Measurements from ENCODE around the gene ABO. TPM values are rescaled to one million over a fixed set of nuclear protein-coding genes. Genes with fewer than 3 reads are reported as not detected.
"Not testable (repeated sequence)": the region's sequence is repeated elsewhere in the genome, so short reads cannot be mapped to it uniquely, and the experiment has no call there.

The ABO gene
- total and polyA plus RNA-seq, 10 of the 15 experiments (the other 5 are each of a cell fraction or from before 2014, with no cell fraction given) = 0.10 TPM; not detected in 9

- WGBS (ENCODE audit: insufficient coverage, insufficient replicate concordance, low lambda C conversion rate, missing lambda C conversion rate) = 44% methylated on average over 13 of the region's 13 CpGs
- RAD21 ChIA-PET (ENCODE audit: unreplicated experiment) = interaction anchor here (0.6 kb wide), 1 partner anchor 910 kb away, joined by 3 read pairs; the partner anchor contains the start of gene CFAP77
- 0 out of 6 replicates have a peak, but pooled peaks of 1 of the 3 experiments have one; percentile 2 for TF ChIP-seq CTCF (IDR thresholded peaks at IDR 0.05 in 2 of 3, conservative IDR thresholded peaks at IDR 0.05 in 1 of 3; ENCODE audit: control insufficient read depth in 2 of 3, extremely low read depth in 1 of 3, insufficient read depth in 1 of 3, low read depth in 3 of 3, low read length in 3 of 3)
- TF ChIP-seq SRF (IDR thresholded peaks at IDR 0.05; ENCODE audit: low read depth in 2 of 2, low read length in 2 of 2) = no peak
- SMC1A ChIA-PET (ENCODE audit: uncharacterized antibody, unreplicated experiment) = no interaction called here
- FAIRE-seq (no peak), ATAC-seq (no peak), DNase-seq (ENCODE audit: low read depth, low spot score) (no peak)
- no peaks in the 10 kb centered on the region for H3K27me3 ChIP-seq (replicated peaks in 1 of 2; ENCODE audit: control insufficient read depth in 2 of 2, insufficient read depth in 2 of 2, low read length in 1 of 2)
- H2AFZ ChIP-seq (ENCODE audit: control insufficient read depth, low read depth, low read length) = no peak overlapping the region
- H3K4me1 ChIP-seq (ENCODE audit: control insufficient read depth, insufficient read depth, low read length) = no peaks in the 10 kb centered on the region
- H4K20me1 ChIP-seq (ENCODE audit: control insufficient read depth, insufficient read depth) = no peaks in the 10 kb centered on the region
- H3K27ac ChIP-seq (ENCODE audit: control insufficient read depth, insufficient read depth) = no peak overlapping the region
- intact Hi-C loops (cut with micrococcal nuclease; ENCODE audit: unreplicated experiment) (loop anchor here (10.0 kb wide), 1 partner anchor 136 kb away; no protein-coding TSS in a partner anchor), in situ Hi-C loops (cut with MboI) (no loop called here)
- no TSS peak for BruUV-seq (replicated peaks)
- CTCF ChIA-PET = interaction anchor here (0.7 kb wide), 1 partner anchor 349 kb away, joined by 3 read pairs; no protein-coding TSS in a partner anchor
- no peak overlapping the region for H3K9ac ChIP-seq (ENCODE audit: control insufficient read depth, insufficient read depth, low read length)
- POLR2A ChIA-PET = interaction anchor here (0.6 kb wide), 1 partner anchor 241 kb away, joined by 7 read pairs; no protein-coding TSS in a partner anchor
- no peak overlapping the region for H3K4me3 ChIP-seq
- no peaks in the 10 kb centered on the region; the same call in 2 of the 3 replicates for H3K9me3 ChIP-seq (replicated peaks; ENCODE audit: control insufficient read depth, insufficient read depth, low read length)
- H3K36me3 ChIP-seq (ENCODE audit: control insufficient read depth in 2 of 2, insufficient read depth in 2 of 2, low read length in 1 of 2) = no peaks in the 10 kb centered on the region
- no peaks in the 10 kb centered on the region for H3K79me2 ChIP-seq (ENCODE audit: control insufficient read depth, insufficient read depth, low read length)
- no peak overlapping the region for H3K4me2 ChIP-seq (ENCODE audit: control insufficient read depth, insufficient read depth)
Observed at GRCh38 chr9:133320421-133320881, 45.5 kb upstream of the ABO start.

GRCh38 chr9:133317551-133317950, 42.5 kb upstream of the ABO start:
- H4K20me1 ChIP-seq (ENCODE audit: control insufficient read depth, insufficient read depth); H3K36me3 ChIP-seq (ENCODE audit: control insufficient read depth in 2 of 2, insufficient read depth in 2 of 2, low read length in 1 of 2); H3K9ac ChIP-seq (ENCODE audit: control insufficient read depth, insufficient read depth, low read length); in situ Hi-C loops (cut with MboI); H2AFZ ChIP-seq (ENCODE audit: control insufficient read depth, low read depth, low read length); H3K9me3 ChIP-seq (replicated peaks; ENCODE audit: control insufficient read depth, insufficient read depth, low read length); POLR2A ChIA-PET; intact Hi-C loops (cut with micrococcal nuclease; ENCODE audit: unreplicated experiment); H3K4me1 ChIP-seq (ENCODE audit: control insufficient read depth, insufficient read depth, low read length); RAD21 ChIA-PET (ENCODE audit: unreplicated experiment); SMC1A ChIA-PET (ENCODE audit: uncharacterized antibody, unreplicated experiment); H3K4me3 ChIP-seq; ATAC-seq; DNase-seq (ENCODE audit: low read depth, low spot score); H3K27ac ChIP-seq (ENCODE audit: control insufficient read depth, insufficient read depth); CTCF ChIA-PET; H3K79me2 ChIP-seq (ENCODE audit: control insufficient read depth, insufficient read depth, low read length); H3K4me2 ChIP-seq (ENCODE audit: control insufficient read depth, insufficient read depth); FAIRE-seq; BruUV-seq (replicated peaks); H3K27me3 ChIP-seq (replicated peaks in 1 of 2; ENCODE audit: control insufficient read depth in 2 of 2, insufficient read depth in 2 of 2, low read length in 1 of 2): not testable (repeated sequence)
- 35% methylated on average over 10 of the region's 13 CpGs for WGBS (ENCODE audit: insufficient coverage, insufficient replicate concordance, low lambda C conversion rate, missing lambda C conversion rate)

Data from GM12878 (cell line).